H9 (cell line): Measurements from ENCODE around the gene DDAH2. TPM values are rescaled to one million over a fixed set of nuclear protein-coding genes. Genes with fewer than 3 reads are reported as not detected.

ENCODE experiments used
- DNase-seq: peaks from one replicate; pipeline ENCODE4 v3.0.0-alpha.2; 2017
- H2AFZ ChIP-seq: one replicate; pipeline ENCODE4 v1.6.1; 2013; ENCODE audit warnings: mild to moderate bottlenecking, low read length, control low read depth, moderate library complexity
- H2AK5ac ChIP-seq: 2 replicates; pipeline ENCODE4 v1.6.1; 2013; ENCODE audit warnings: low read length, control low read depth, mixed read lengths; ENCODE audit not compliant: insufficient read length
- H2BK120ac ChIP-seq: one replicate; pipeline ENCODE4 v1.6.1; 2013; ENCODE audit warnings: low read depth, mild to moderate bottlenecking, low read length, control low read depth, inconsistent platforms; ENCODE audit not compliant: poor library complexity, severe bottlenecking
- H2BK12ac ChIP-seq: 2 replicates; pipeline ENCODE4 v1.6.1; 2013; ENCODE audit warnings: low read length, control low read depth, mixed read lengths, low read depth; ENCODE audit not compliant: insufficient read length
- H2BK15ac ChIP-seq: 2 replicates; pipeline ENCODE4 v1.6.1; 2013; ENCODE audit warnings: low read depth, low read length, control low read depth
- H2BK20ac ChIP-seq: one replicate; pipeline ENCODE4 v1.6.1; 2013; ENCODE audit warnings: low read depth, mild to moderate bottlenecking, low read length, control low read depth, inconsistent platforms; ENCODE audit not compliant: poor library complexity, severe bottlenecking
- H2BK5ac ChIP-seq: 2 replicates; pipeline ENCODE4 v1.6.1; 2013; ENCODE audit warnings: low read length, control low read depth, mixed read lengths; ENCODE audit not compliant: insufficient read length
- H3K14ac ChIP-seq: 2 replicates; pipeline ENCODE4 v1.6.1; 2013; ENCODE audit warnings: low read length, control low read depth; ENCODE audit not compliant: insufficient read depth
- H3K18ac ChIP-seq: 2 replicates; pipeline ENCODE4 v1.6.1; 2013; ENCODE audit warnings: low read depth, mild to moderate bottlenecking, mixed read lengths, low read length, control low read depth; ENCODE audit not compliant: insufficient read length
- H3K23ac ChIP-seq: 2 replicates; pipeline ENCODE4 v1.6.1; 2013; ENCODE audit warnings: low read length, control low read depth, mixed read lengths, low read depth; ENCODE audit not compliant: insufficient read length
- H3K23me2 ChIP-seq: 2 replicates; pipeline ENCODE4 v1.6.1; 2013; ENCODE audit warnings: low read depth, mild to moderate bottlenecking, mixed read lengths, low read length, control low read depth; ENCODE audit not compliant: insufficient read length, poor library complexity, severe bottlenecking
- H3K27ac ChIP-seq: 2 replicates; pipeline ENCODE4 v1.5.1; 2013; ENCODE audit warnings: low read length, control low read depth, mixed read lengths, low read depth; ENCODE audit not compliant: insufficient read length
- H3K27me3 ChIP-seq: 2 replicates; pipeline ENCODE4 v1.6.1; 2013; ENCODE audit warnings: low read length, control low read depth, inconsistent platforms; ENCODE audit not compliant: insufficient read depth
- H3K4ac ChIP-seq: 2 replicates; pipeline ENCODE4 v1.6.1; 2013; ENCODE audit warnings: low read depth, mild to moderate bottlenecking, control low read depth, inconsistent platforms, low read length, moderate library complexity
- H3K4me1 ChIP-seq: 2 replicates; pipeline ENCODE4 v1.6.1; 2013; ENCODE audit warnings: low read length, control low read depth, inconsistent platforms; ENCODE audit not compliant: insufficient read depth
- H3K4me2 ChIP-seq: 2 replicates; pipeline ENCODE4 v1.6.1; 2013; ENCODE audit warnings: low read length, control low read depth, mixed read lengths; ENCODE audit not compliant: insufficient read length, insufficient read depth
- H3K56ac ChIP-seq: 2 replicates; pipeline ENCODE4 v1.6.1; 2013; ENCODE audit warnings: low read depth, mild to moderate bottlenecking, mixed read lengths, low read length, control low read depth; ENCODE audit not compliant: insufficient read length
- H3K79me1 ChIP-seq: 2 replicates; pipeline ENCODE4 v1.6.1; 2013; ENCODE audit warnings: low read depth, mild to moderate bottlenecking, moderate library complexity, low read length, control low read depth, inconsistent platforms; ENCODE audit not compliant: insufficient read depth, poor library complexity, severe bottlenecking
- H3K79me2 ChIP-seq: 2 replicates; pipeline ENCODE4 v1.6.1; 2013; ENCODE audit warnings: low read length, control low read depth, inconsistent platforms; ENCODE audit not compliant: insufficient read depth
- H3K9ac ChIP-seq: 2 replicates; pipeline ENCODE4 v1.6.1; 2013; ENCODE audit warnings: low read length, control low read depth, mixed read lengths; ENCODE audit not compliant: insufficient read length; ENCODE audit errors: extremely low read depth
- H3K9me3 ChIP-seq: one replicate; pipeline ENCODE4 v1.6.1; 2013; ENCODE audit warnings: low read depth, low read length, inconsistent platforms; ENCODE audit not compliant: control insufficient read depth
- H3T11ph ChIP-seq: one replicate; pipeline ENCODE4 v1.6.1; 2013; ENCODE audit warnings: mild to moderate bottlenecking, low read length, control low read depth, inconsistent platforms
- H4K20me1 ChIP-seq: one replicate; pipeline ENCODE4 v1.6.1; 2013; ENCODE audit not compliant: control insufficient read depth, insufficient read length, insufficient read depth
- H4K5ac ChIP-seq: 2 replicates; pipeline ENCODE4 v1.6.1; 2013; ENCODE audit warnings: low read depth, mild to moderate bottlenecking, mixed read lengths, low read length, control low read depth; ENCODE audit not compliant: insufficient read length
- H4K8ac ChIP-seq: replicated peaks from 2 replicates; pipeline ENCODE4 v1.6.1; 2013; ENCODE audit warnings: low read length, control low read depth, mixed read lengths, low read depth; ENCODE audit not compliant: insufficient read length
- H4K91ac ChIP-seq: 2 replicates; pipeline ENCODE4 v1.6.1; 2013; ENCODE audit warnings: low read depth, mild to moderate bottlenecking, moderate library complexity, mixed read lengths, low read length, control low read depth; ENCODE audit not compliant: insufficient read length
- H3K27ac Mint-ChIP-seq, 3 experiments: 2 replicates in 2 of 3; 3 replicates in 1 of 3; pipeline ENCODE4 v1.8.0; 2020 to 2021; ENCODE audit warnings: mixed read lengths in 3 of 3, mild to moderate bottlenecking in 1 of 3, moderate library complexity in 1 of 3
- H3K27me3 Mint-ChIP-seq: 2 replicates; pipeline ENCODE4 v1.8.0; 2021; ENCODE audit warnings: low read depth, mild to moderate bottlenecking, moderate library complexity, mixed read lengths
- H3K36me3 Mint-ChIP-seq, 3 experiments: 2 replicates in 2 of 3; 3 replicates in 1 of 3; pipeline ENCODE4 v1.8.0; 2020 to 2021; ENCODE audit warnings: low read depth in 3 of 3, mixed read lengths in 3 of 3; ENCODE audit not compliant: insufficient read depth in 1 of 3
- H3K4me1 Mint-ChIP-seq, 2 experiments: 2 replicates each; pipeline ENCODE4 v1.8.0; 2020; ENCODE audit warnings: mixed read lengths in 2 of 2
- H3K4me3 Mint-ChIP-seq, 2 experiments: 2 replicates in 1 of 2; 3 replicates in 1 of 2; pipeline ENCODE4 v1.8.0; 2020 to 2021; ENCODE audit warnings: mild to moderate bottlenecking in 2 of 2, mixed read lengths in 2 of 2, moderate library complexity in 1 of 2
- H3K9me3 Mint-ChIP-seq, 2 experiments: 2 replicates in 1 of 2; 3 replicates in 1 of 2; pipeline ENCODE4 v1.8.0; 2020; ENCODE audit warnings: mild to moderate bottlenecking in 2 of 2, mixed read lengths in 2 of 2, moderate library complexity in 1 of 2
- WGBS: extraction: QIAGEN DNeasy Blood & Tissue Kit; methylation state at CpG from one replicate; pipeline ENCODE4 v1.1.7; 2013; ENCODE audit warnings: missing lambda C conversion rate, low lambda C conversion rate, mixed read lengths; ENCODE audit not compliant: insufficient read length; ENCODE audit errors: extremely low coverage; 5-methylcytosine and 5-hydroxymethylcytosine counted together
- total RNA-seq: library from RNA; stranded (reverse); gene quantifications from 2 replicates; pipeline ENCODE4 v1.2.1, GENCODE V29; 2021
- TF ChIP-seq, protein P1 (sequence below): fragments of 200-600 bp; sonication (generic); conservative IDR thresholded peaks from 3 replicates; pipeline ENCODE4 v1.8.0; 2021; ENCODE audit warnings: antibody characterized with exemption, mild to moderate bottlenecking

The DDAH2 gene
- total RNA-seq, 1 experiment from 2014 or later, result 73.2 TPM

GRCh38 chr6:31687860-31688693, 41.0 kb downstream of the DDAH2 start:
- H2BK12ac ChIP-seq, result no peak overlapping the region
- WGBS, result no CpG with 5 or more reads among the region's 14 CpGs
- Mint-ChIP-seq H3K4me3 (no peak overlapping the region; a peak in 1 of 5 replicates), H3K27me3 (peaks cover 3% of the 10 kb centered on the region), H3K27ac (peak overlapping the region in 2 of 3 experiments; percentile 23 to 52; a peak in 3 of 7 replicates), H3K36me3 (peaks cover 14 to 54% (median 36%) of the 10 kb centered on the region in 3 experiments), H3K4me1 (peaks cover 13 to 18% of the 10 kb centered on the region in 2 experiments), H3K9me3 (no peaks in the 10 kb centered on the region; a peak in 1 of 5 replicates)
- H3K9ac ChIP-seq, result no peak overlapping the region
- H3K56ac ChIP-seq, result no peak overlapping the region
- no peak for DNase-seq
- TF ChIP-seq, protein P1, sequence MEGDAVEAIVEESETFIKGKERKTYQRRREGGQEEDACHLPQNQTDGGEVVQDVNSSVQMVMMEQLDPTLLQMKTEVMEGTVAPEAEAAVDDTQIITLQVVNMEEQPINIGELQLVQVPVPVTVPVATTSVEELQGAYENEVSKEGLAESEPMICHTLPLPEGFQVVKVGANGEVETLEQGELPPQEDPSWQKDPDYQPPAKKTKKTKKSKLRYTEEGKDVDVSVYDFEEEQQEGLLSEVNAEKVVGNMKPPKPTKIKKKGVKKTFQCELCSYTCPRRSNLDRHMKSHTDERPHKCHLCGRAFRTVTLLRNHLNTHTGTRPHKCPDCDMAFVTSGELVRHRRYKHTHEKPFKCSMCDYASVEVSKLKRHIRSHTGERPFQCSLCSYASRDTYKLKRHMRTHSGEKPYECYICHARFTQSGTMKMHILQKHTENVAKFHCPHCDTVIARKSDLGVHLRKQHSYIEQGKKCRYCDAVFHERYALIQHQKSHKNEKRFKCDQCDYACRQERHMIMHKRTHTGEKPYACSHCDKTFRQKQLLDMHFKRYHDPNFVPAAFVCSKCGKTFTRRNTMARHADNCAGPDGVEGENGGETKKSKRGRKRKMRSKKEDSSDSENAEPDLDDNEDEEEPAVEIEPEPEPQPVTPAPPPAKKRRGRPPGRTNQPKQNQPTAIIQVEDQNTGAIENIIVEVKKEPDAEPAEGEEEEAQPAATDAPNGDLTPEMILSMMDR, result no peak
- no peak overlapping the region for H3T11ph ChIP-seq
- H2AK5ac ChIP-seq, result no peak overlapping the region
- H2AFZ ChIP-seq, result no peak overlapping the region
- no peak overlapping the region for H3K23ac ChIP-seq
- H4K20me1 ChIP-seq, result no peaks in the 10 kb centered on the region
- H2BK15ac ChIP-seq, result no peak overlapping the region
- H3K4me2 ChIP-seq, result no peak overlapping the region
- H4K5ac ChIP-seq, result no peak overlapping the region
- no peak overlapping the region for H2BK5ac ChIP-seq
- H3K79me2 ChIP-seq, result no peaks in the 10 kb centered on the region
- no peak overlapping the region for H2BK20ac ChIP-seq
- H3K27ac ChIP-seq, result no peak overlapping the region
- H3K14ac ChIP-seq, result no peak overlapping the region
- no peaks in the 10 kb centered on the region for H3K79me1 ChIP-seq
- no peaks in the 10 kb centered on the region for H3K27me3 ChIP-seq
- peaks cover 5% of the 10 kb centered on the region for H3K23me2 ChIP-seq
- no peak overlapping the region for H3K4ac ChIP-seq
- H3K9me3 ChIP-seq, result no peaks in the 10 kb centered on the region
- H3K18ac ChIP-seq, result no peak overlapping the region
- no peaks in the 10 kb centered on the region for H3K4me1 ChIP-seq
- H4K91ac ChIP-seq, result no peak overlapping the region
- no peak overlapping the region for H4K8ac ChIP-seq
- H2BK120ac ChIP-seq, result no peak overlapping the region
